GM12878 (cell line): Measurements from ENCODE around the gene KDM4C. TPM values are rescaled to one million over a fixed set of nuclear protein-coding genes. Genes with fewer than 3 reads are reported as not detected.
A peak's percentile ranks its signal among the peaks of the same experiment; 100 is the strongest.

Source experiments
- ATAC-seq: fragments of 200-7000 bp; cut with Tn5 transposase; 3 replicates; pipeline ENCODE4 v1.9.1; 2020; ENCODE audit warnings: mild to moderate bottlenecking, moderate library complexity
- BruUV-seq: library from RNA; stranded (reverse); fragments of 400-500 nt; replicated peaks from 2 replicates; lab custom pipeline; 2021; lab: Mats Ljungman, UMichigan
- CTCF ChIA-PET: fragments of 300-600 bp; sonication (Branson Sonifier 250); formaldehyde crosslinking; extraction: SDS; loops from one replicate; lab custom pipeline; 2021; ENCODE audit warnings: inconsistent platforms; lab: Yijun Ruan, JAX
- POLR2A ChIA-PET: fragments of 350-600 bp; formaldehyde crosslinking; extraction: SDS; loops from one replicate; lab custom pipeline; 2021; ENCODE audit warnings: inconsistent platforms; lab: Charles Lee
- RAD21 ChIA-PET: fragments of 300-600 bp; sonication (Branson Sonifier 250); formaldehyde crosslinking; loops from one replicate; lab custom pipeline; 2023; ENCODE audit warnings: antibody characterized with exemption; ENCODE audit not compliant: unreplicated experiment; lab: Charles Lee
- SMC1A ChIA-PET: fragments of 300-600 bp; sonication (Branson Sonifier 250); formaldehyde crosslinking; loops from one replicate; lab custom pipeline; 2023; ENCODE audit not compliant: unreplicated experiment, uncharacterized antibody; lab: Charles Lee
- DNase-seq: peaks from one replicate; pipeline ENCODE4 v3.0.0-alpha.2; 2011; ENCODE audit warnings: low read depth, low spot score
- FAIRE-seq: peaks from 3 replicates; lab custom pipeline; 2011; peaks lifted over from hg19 to GRCh38; lab: Jason Lieb, UNC
- H2AFZ ChIP-seq: 2 replicates; pipeline ENCODE4 v1.6.0; 2011; ENCODE audit warnings: low read depth, low read length, control low read depth; ENCODE audit not compliant: control insufficient read depth
- H3K27ac ChIP-seq: 2 replicates; pipeline ENCODE4 v1.5.1; 2011; ENCODE audit warnings: control low read depth; ENCODE audit not compliant: control insufficient read depth, insufficient read depth
- H3K27me3 ChIP-seq, 2 experiments: replicated peaks in 1 of 2; 2 replicates each; pipeline versions ENCODE4 v1.6.0 to v1.6.1; 2011; ENCODE audit warnings: low read length in 1 of 2; ENCODE audit not compliant: control insufficient read depth in 2 of 2, insufficient read depth in 2 of 2
- H3K36me3 ChIP-seq, 2 experiments: 2 replicates each; pipeline ENCODE4 v1.5.1; 2011; ENCODE audit warnings: low read length in 1 of 2; ENCODE audit not compliant: control insufficient read depth in 2 of 2, insufficient read depth in 2 of 2
- H3K4me1 ChIP-seq: 2 replicates; pipeline ENCODE4 v1.6.1; 2011; ENCODE audit warnings: mild to moderate bottlenecking, low read length, moderate library complexity, mixed read lengths; ENCODE audit not compliant: control insufficient read depth, insufficient read depth
- H3K4me2 ChIP-seq: 2 replicates; pipeline ENCODE4 v1.6.0; 2011; ENCODE audit warnings: control low read depth; ENCODE audit not compliant: control insufficient read depth, insufficient read depth
- H3K4me3 ChIP-seq: fragments of 200-600 bp; sonication (generic); 2 replicates; pipeline ENCODE4 v1.5.1; 2016
- H3K79me2 ChIP-seq: 2 replicates; pipeline ENCODE4 v1.6.0; 2011; ENCODE audit warnings: low read length; ENCODE audit not compliant: control insufficient read depth, insufficient read depth
- H3K9ac ChIP-seq: 2 replicates; pipeline ENCODE4 v1.8.0; 2011; ENCODE audit warnings: low read length, control low read depth, mixed read lengths; ENCODE audit not compliant: control insufficient read depth, insufficient read depth
- H3K9me3 ChIP-seq: replicated peaks from 3 replicates; pipeline ENCODE4 v1.5.1; 2011; ENCODE audit warnings: mild to moderate bottlenecking, low read length; ENCODE audit not compliant: control insufficient read depth, insufficient read depth
- H4K20me1 ChIP-seq: 2 replicates; pipeline ENCODE4 v1.6.0; 2011; ENCODE audit not compliant: control insufficient read depth, insufficient read depth
- CHD2 ChIP-seq: IDR thresholded peaks from 2 replicates; pipeline ENCODE4 v1.6.1; 2011; ENCODE audit warnings: low read depth, low read length, improper control_type of control experiment, borderline replicate concordance
- CREB1 ChIP-seq: IDR thresholded peaks from 2 replicates; pipeline ENCODE4 v1.6.1; 2012; ENCODE audit warnings: low read depth, mild to moderate bottlenecking, inconsistent platforms
- RBBP5 ChIP-seq: fragments of 200-600 bp; sonication (generic); conservative IDR thresholded peaks from 2 replicates; pipeline ENCODE4 v1.6.1; 2016
- RCOR1 ChIP-seq: conservative IDR thresholded peaks from 2 replicates; pipeline ENCODE4 v1.6.1; 2012; ENCODE audit warnings: low read depth, low read length, improper control_type of control experiment
- TBL1XR1 ChIP-seq: IDR thresholded peaks from 2 replicates; pipeline ENCODE4 v1.6.1; 2012; ENCODE audit warnings: low read depth, low read length, improper control_type of control experiment
- WGBS: methylation state at CpG from one replicate; pipeline ENCODE4 v1.1.6; 2016; ENCODE audit warnings: low lambda C conversion rate; ENCODE audit not compliant: insufficient replicate concordance, insufficient coverage; ENCODE audit errors: missing lambda C conversion rate; 5-methylcytosine and 5-hydroxymethylcytosine counted together
- in situ Hi-C: fragments of 300-500 bp; cut with MboI; formaldehyde crosslinking; loops from 9 replicates; pipeline ENCODE4 v1.14.3; 2018; ENCODE audit warnings: mixed read lengths
- intact Hi-C: fragments of 100-400 bp; cut with micrococcal nuclease; formaldehyde crosslinking; loops from one replicate; pipeline ENCODE4 v1.14.2; 2022; ENCODE audit not compliant: unreplicated experiment
- polyA plus RNA-seq, 11 experiments: library from polyadenylated mRNA; depleted of rRNA in 4 of 11; unstranded in 6 of 11; stranded (reverse) in 5 of 11; fragments of >200 nt; fragmentation: Nextera tagmentation in 4 of 11; fragmentation: Illumina TruSeq in 1 of 11; extraction: Ambion mirVana in 4 of 11; extraction: Trizol in 1 of 11; gene quantifications; 1 replicate in 1 of 11; 2 replicates in 10 of 11; pipeline versions ENCODE4 v1.2.1 to v1.2.3, GENCODE V29; 2011 to 2016; ENCODE audit warnings: inconsistent platforms in 2 of 11, missing spikeins in 2 of 11, low read depth in 1 of 11
- total RNA-seq, 4 experiments: library from RNA; depleted of rRNA in 3 of 4; stranded (reverse); fragments of >200 nt in 3 of 4; fragmentation: Illumina TruSeq in 1 of 4; extraction: Trizol in 1 of 4; gene quantifications; 2 replicates each; pipeline versions ENCODE4 v1.2.1 to v1.2.3, GENCODE V29; 2013 to 2021
- TF ChIP-seq, protein P1 (sequence below): fragments of 450-650 bp; IDR thresholded peaks from 2 replicates; pipeline ENCODE4 v1.6.1; 2018; ENCODE audit warnings: mild to moderate bottlenecking, low read depth, moderate library complexity; ENCODE audit not compliant: partially characterized antibody
- TF ChIP-seq, protein P2 (sequence below): IDR thresholded peaks from 2 replicates; pipeline ENCODE4 v1.6.1; 2012; ENCODE audit warnings: mild to moderate bottlenecking, low read depth, low read length

Gene KDM4C
- total and polyA plus RNA-seq, 10 of the 15 experiments (the other 5 are each of a cell fraction or from before 2014, with no cell fraction given) = 6.8 to 41.2 (median 20.1) TPM

DNA sequence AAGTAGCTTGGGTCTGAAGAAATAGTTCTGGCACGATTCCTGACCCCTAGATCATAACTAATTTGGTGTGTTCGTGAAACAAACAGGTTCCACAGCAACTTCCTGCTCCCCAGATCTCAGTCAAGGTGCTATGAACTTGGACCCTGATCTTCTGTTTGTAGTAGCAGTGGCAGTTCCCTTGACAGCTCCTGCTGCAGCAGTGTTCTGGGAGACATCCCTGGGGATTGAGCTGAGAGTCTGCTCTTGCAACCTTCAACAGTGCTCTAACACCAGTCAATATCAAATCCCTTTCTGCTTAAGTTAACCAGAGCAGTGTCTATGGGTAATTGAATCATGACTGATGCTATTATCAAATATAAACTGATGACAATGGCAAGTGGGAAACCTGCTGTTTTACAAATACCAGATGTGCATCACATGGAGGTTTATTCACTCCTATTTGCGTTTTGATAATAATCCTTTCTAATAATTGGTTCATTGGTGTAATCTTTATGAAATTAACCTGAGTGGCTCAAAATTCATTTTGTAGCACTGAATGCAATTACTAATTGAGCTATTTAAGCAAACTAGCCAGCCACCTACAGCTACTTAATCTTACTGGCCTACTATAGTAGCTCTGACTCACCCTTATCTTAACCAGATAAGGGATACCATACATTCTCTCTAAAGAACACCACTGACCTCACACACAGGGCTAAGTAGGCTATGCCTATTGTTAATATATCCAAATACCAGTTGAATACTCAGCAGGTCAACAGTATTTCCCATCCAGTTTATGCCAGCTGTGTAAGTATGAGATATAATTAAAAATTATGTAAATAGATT is 21.9 kb downstream of the KDM4C start:
- DNase-seq (no peak), ATAC-seq (no peak; the same call in 2 of the 3 replicates), FAIRE-seq (peak; percentile 23)
- H4K20me1 ChIP-seq = no peaks in the 10 kb centered on the region
- H2AFZ ChIP-seq = no peak overlapping the region
- RAD21 ChIA-PET = interaction anchor here (1.2 kb wide), 1 partner anchor 23 kb away, joined by 3 read pairs; no protein-coding TSS in a partner anchor
- no peaks in the 10 kb centered on the region for H3K27me3 ChIP-seq
- TF ChIP-seq CHD2 (no peak), RBBP5 (no peak), CREB1 (no peak), TBL1XR1 (no peak), RCOR1 (no peak)
- TF ChIP-seq, protein P1, sequence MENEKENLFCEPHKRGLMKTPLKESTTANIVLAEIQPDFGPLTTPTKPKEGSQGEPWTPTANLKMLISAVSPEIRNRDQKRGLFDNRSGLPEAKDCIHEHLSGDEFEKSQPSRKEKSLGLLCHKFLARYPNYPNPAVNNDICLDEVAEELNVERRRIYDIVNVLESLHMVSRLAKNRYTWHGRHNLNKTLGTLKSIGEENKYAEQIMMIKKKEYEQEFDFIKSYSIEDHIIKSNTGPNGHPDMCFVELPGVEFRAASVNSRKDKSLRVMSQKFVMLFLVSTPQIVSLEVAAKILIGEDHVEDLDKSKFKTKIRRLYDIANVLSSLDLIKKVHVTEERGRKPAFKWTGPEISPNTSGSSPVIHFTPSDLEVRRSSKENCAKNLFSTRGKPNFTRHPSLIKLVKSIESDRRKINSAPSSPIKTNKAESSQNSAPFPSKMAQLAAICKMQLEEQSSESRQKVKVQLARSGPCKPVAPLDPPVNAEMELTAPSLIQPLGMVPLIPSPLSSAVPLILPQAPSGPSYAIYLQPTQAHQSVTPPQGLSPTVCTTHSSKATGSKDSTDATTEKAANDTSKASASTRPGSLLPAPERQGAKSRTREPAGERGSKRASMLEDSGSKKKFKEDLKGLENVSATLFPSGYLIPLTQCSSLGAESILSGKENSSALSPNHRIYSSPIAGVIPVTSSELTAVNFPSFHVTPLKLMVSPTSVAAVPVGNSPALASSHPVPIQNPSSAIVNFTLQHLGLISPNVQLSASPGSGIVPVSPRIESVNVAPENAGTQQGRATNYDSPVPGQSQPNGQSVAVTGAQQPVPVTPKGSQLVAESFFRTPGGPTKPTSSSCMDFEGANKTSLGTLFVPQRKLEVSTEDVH = no peak
- TF ChIP-seq, protein P2, sequence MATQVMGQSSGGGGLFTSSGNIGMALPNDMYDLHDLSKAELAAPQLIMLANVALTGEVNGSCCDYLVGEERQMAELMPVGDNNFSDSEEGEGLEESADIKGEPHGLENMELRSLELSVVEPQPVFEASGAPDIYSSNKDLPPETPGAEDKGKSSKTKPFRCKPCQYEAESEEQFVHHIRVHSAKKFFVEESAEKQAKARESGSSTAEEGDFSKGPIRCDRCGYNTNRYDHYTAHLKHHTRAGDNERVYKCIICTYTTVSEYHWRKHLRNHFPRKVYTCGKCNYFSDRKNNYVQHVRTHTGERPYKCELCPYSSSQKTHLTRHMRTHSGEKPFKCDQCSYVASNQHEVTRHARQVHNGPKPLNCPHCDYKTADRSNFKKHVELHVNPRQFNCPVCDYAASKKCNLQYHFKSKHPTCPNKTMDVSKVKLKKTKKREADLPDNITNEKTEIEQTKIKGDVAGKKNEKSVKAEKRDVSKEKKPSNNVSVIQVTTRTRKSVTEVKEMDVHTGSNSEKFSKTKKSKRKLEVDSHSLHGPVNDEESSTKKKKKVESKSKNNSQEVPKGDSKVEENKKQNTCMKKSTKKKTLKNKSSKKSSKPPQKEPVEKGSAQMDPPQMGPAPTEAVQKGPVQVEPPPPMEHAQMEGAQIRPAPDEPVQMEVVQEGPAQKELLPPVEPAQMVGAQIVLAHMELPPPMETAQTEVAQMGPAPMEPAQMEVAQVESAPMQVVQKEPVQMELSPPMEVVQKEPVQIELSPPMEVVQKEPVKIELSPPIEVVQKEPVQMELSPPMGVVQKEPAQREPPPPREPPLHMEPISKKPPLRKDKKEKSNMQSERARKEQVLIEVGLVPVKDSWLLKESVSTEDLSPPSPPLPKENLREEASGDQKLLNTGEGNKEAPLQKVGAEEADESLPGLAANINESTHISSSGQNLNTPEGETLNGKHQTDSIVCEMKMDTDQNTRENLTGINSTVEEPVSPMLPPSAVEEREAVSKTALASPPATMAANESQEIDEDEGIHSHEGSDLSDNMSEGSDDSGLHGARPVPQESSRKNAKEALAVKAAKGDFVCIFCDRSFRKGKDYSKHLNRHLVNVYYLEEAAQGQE = no peak
- H3K4me2 ChIP-seq = peak overlapping the region; percentile 18; the same call in 1 of the 2 replicates
- 47% methylated on average over 3 of the region's 3 CpGs for WGBS
- H3K27ac ChIP-seq = peak overlapping the region; percentile 56
- in situ Hi-C loops (no loop called here), intact Hi-C loops (no loop called here)
- peaks cover 73% of the 10 kb centered on the region for H3K79me2 ChIP-seq
- peaks cover 34% of the 10 kb centered on the region for H3K4me1 ChIP-seq
- SMC1A ChIA-PET = interaction anchor here (0.6 to 2.1 kb wide), 4 partner anchors 24 to 48 kb away, joined by 3 to 8 read pairs (median 4); no protein-coding TSS in a partner anchor
- H3K9me3 ChIP-seq = no peaks in the 10 kb centered on the region; the same call in 2 of the 3 replicates
- POLR2A ChIA-PET = interaction anchor here (0.5 to 0.7 kb wide), 2 partner anchors 38 to 40 kb away, joined by 4 read pairs; no protein-coding TSS in a partner anchor
- H3K4me3 ChIP-seq = no peak overlapping the region
- no peak overlapping the region for H3K9ac ChIP-seq
- H3K36me3 ChIP-seq = no peaks in the 10 kb centered on the region; a peak in 1 of 4 replicates
- no TSS peak for BruUV-seq
- CTCF ChIA-PET = interaction anchor here (0.6 to 1.8 kb wide), 2 partner anchors 47 to 130 kb away, joined by 3 to 5 read pairs; no protein-coding TSS in a partner anchor
